Stimulated activated CD4-positive, alpha-beta T cell treated with anti-CD3 and anti-CD28 coated beads, Interleukin-12 subunit alpha, Interleukin-12 subunit beta, amount 100 ng/mL, for 4 hours (primary cell): ENCODE measurements around the gene SOS2.
"Not testable (repeated sequence)": the region's sequence is repeated elsewhere in the genome, so short reads cannot be mapped to it uniquely, and the experiment has no call there.

Source experiments
- DNase-seq: peaks from one replicate; pipeline ENCODE4 v3.0.0-alpha.2; 2020

SOS2 gene

DNA sequence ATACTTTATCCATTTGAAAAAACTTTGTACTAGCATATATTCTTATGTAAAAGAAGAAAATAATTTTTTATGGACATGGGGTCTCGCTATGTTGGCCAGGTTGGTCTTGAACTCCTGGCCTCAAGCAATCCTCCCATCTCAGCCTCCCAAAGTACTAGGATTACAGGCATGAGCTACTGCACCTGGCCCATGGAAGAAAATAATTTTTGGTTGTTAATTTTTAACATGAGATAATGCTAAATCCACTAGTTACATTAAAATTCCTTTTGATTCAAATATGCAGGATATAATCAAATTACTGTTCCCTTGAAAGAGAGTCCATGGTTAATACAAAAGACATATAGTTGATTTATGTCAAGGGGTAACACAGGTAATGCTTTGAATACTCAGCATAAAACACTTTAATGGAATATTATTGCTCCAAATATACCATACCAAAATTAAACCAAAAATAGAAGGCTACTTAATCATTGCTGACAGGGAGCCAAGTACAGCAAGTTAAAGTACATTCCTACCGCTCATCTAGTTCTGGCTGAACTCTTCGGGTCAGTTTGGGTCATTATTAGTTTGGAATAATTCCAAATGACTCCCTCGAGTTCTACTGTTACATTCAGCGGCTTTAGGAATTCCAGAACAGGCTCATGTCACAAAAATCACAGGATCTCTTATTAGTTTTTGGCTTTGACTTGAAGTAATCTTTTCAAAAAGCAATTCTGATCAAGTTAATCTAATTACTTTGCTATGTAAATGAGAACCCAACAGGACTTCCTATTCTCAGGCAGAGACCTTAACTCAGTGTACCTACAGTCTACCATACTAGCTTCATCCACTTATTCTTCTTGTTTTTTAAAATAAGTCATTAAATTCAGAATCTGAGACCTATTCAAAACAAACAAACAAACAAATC, 6.1 kb downstream of the SOS2 start:
- DNase-seq, result no peak

DNA sequence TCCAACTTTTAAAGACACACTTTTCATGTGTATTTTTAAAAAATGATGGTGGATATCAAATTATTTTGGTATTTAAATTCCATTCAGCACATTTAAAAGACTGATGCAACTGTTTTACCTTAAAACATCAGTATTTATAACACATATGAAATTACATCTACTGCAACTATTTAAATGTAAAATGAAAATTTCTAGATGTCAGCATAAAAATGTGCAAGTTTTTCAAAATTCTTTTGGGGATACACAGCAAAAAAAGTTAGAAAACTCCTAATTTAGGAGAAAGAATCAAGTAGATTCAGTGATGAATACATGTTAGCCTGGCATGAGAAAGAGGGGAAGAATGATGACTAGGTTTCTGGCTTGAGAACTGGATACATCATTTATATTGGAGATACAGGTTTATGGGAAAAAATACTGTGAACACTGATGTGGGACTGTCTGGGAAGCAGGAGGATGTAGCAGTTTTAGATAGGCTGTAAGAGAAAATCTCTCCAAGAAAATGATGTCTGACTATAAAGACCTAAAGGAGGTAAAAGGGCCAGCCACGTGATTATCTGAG, 9.2 kb downstream of the SOS2 start:
- no peak for DNase-seq

DNA sequence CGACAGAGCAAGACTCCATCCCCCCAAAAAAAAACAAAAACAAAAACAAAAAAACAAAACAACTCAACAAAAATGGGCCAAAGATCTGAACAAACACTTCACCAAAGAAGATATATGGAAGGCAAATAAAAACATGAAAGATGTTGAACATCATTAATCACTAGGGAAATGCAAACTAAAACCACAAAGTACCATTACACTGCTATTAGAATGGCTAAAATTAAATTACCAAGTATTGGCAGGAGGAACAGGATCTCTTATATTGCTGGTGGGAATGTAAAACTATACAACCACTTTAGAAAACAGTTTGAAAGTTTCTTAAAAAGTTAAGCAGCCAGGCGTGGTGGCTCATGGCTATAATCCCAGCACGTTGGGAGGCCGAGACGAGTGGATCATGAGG, 12.9 kb downstream of the SOS2 start:
- no peak for DNase-seq

DNA sequence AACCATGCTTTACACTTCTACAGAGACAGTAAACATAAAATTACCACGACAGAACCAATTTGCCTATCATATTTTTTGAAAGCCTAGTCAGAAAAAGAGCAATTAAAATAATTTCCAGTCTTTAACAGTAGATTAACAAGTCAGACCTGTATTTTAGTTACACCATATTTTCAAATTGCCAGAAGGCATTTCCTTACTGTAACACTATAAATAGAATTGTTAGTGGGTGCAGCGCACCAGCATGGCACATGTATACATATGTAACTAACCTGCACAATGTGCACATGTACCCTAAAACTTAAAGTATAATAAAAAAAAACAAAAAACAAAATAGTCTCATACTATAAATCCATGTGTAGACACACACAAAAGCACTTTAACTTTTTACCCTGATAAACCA, 16.0 kb downstream of the SOS2 start:
- DNase-seq, result no peak

- no peak for DNase-seq
Measured at GRCh38 chr14:50213795-50214194, 17.6 kb downstream of the SOS2 start.

DNA sequence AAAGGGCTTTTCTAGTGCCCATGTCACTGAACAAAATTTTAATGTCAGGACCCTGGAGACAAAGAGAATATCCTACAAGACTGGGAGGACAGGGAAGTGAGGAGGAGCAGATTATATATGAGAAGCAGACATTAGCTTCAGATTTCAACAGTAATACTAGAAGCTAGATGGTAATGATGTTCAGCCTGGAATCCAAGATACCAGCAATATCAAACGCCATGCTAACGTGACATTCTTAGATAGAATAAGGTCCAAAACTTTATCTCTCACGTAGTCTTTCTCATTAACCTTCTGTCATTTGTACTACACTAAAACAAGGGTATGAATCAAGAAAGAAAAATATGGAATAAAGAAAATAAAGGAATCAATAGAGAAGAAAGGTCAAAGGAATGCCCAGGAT, 18.7 kb downstream of the SOS2 start:
- DNase-seq, result no peak

GRCh38 chr14:50210074-50210473, 21.3 kb downstream of the SOS2 start:
- DNase-seq, result no peak

GRCh38 chr14:50198499-50198898, 32.9 kb downstream of the SOS2 start:
- DNase-seq, result no peak

DNA sequence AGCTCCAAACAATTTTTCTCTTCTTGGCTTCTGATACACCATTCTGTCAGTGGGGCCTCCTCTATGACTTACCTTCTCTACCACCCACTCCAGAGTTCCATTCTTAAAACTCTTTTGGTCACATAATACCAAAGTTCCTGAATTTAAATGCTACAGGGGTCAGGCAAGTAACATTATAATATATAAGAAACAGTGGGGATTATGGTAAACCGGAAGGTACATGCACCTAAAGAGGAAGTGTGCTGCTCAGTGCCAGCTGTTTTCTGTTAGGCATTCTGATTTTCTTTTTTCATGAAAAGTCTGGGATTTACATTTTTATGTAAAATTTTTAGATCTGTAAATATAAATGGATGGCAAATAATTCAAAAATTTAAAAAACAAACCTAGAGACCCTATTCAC, 39.9 kb downstream of the SOS2 start:
- DNase-seq, result no peak

- DNase-seq, result no peak
Measured at GRCh38 chr14:50186107-50186506, 45.3 kb downstream of the SOS2 start.

DNA sequence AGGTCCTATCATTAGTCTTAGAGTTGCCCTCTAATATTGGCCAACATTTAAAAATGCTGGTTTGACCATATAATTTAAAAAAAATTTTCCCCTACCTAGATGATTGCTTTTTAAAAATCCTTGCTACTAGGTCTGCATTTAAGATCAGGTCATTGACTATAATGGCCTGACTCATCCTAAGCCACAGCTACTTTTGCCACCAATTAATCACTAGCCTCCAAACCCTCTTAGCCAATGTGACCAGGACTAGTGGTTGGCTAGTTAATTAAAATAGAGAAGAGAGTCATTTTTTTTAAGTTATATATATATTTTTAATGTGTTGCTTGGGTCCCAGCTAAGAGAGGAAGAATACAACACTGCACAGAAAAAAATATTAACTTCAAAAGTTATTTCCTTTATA, 57.5 kb downstream of the SOS2 start:
- DNase-seq, result no peak

GRCh38 chr14:50171895-50172294, 59.5 kb downstream of the SOS2 start:
- DNase-seq, result no peak

GRCh38 chr14:50167381-50167780, 64.0 kb downstream of the SOS2 start:
- not testable (repeated sequence) for DNase-seq

DNA sequence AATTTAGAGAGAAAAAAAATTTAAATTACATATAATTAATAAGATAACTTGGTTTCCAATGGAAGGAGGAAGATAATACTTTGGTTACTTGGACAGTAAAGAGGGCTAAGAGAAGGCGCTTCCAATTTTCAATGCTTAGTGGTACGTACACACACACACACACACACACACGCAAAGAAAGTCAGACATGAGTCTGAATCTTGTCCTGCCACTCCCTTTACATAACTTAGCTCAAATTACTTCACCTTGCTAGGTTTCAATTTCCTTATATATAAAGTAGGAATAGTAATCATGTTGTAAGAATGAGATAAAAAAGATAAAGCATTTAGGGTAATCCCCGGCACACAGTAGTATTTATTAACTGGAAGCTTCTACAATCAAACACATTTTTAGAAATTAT, 75.3 kb downstream of the SOS2 start:
- DNase-seq, result no peak

- no peak for DNase-seq
Measured at GRCh38 chr14:50148799-50149198, 82.6 kb downstream of the SOS2 start.

- no peak for DNase-seq
Measured at GRCh38 chr14:50139192-50139591, 92.2 kb downstream of the SOS2 start.

DNA sequence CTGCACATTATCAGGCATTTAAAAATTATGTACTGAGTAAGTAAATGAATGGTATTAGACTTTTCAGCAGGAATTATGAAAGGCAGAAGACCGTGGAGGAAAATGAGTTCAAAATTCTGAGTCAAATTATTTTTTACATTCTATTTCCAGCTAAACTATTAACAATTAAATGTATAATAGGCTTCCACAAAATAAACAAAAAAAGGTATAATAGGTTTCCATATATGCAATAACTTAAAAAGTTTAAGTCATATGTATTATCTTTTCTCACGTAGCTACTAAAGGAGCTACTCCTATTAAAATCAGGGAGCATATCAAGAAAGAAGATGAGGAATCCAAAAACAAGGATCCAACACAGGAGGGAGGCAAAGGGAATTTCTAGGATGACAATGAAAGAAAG, 103.6 kb downstream of the SOS2 start:
- DNase-seq, result no peak

DNA sequence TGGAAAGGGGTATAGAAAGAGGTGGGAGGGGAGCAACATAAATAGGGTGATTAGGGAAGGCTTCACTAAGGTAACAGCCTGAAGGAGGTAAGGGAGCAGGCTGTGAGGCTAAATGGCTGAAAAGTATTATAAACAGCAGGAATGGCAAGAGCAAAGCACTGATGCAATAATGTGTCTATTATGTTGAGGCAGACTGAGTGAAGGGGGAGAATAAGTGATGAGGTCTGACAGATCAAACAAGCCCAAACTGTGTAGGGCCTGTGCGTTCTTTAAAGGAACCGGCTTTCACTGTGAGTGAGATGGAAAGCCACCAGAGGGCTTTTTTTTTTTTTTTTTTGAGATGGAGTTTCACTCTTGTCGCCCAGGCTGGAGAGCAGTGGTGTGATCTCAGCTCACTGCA, 108.3 kb downstream of the SOS2 start:
- DNase-seq, result no peak

GRCh38 chr14:50122291-50122690, 109.1 kb downstream of the SOS2 start:
- DNase-seq, result no peak

GRCh38 chr14:50121486-50121885, 109.9 kb downstream of the SOS2 start:
- no peak for DNase-seq

DNA sequence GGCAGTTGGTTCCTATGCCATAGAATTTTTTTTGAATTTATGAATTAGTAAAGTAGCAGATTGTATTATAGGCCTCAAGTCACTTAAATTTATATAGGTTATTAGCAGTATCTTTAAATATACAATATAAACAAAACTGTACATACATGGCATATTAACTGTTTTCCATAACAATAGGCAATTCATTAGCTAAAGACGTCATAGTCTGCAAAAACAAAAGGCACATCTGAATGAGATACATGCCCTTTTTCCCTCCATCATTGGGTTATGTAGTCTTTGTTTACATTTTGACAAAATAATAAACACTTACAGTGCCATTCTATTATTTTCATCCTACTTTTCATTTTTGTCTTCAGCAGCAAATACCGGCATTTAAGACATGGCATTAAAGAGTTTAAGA, 113.9 kb downstream of the SOS2 start:
- no peak for DNase-seq

GRCh38 chr14:50116966-50117365, 114.4 kb downstream of the SOS2 start:
- no peak for DNase-seq

- peak; percentile 97 for DNase-seq
Measured at GRCh38 chr14:50116181-50116956, 115.0 kb downstream of the SOS2 start, which contains the start of gene VCPKMT. VCPKMT (minus strand) TSS chr14:50116572; CDS start chr14:50116552, 20 bp downstream.
